Psoas muscle (tissue), 8 donors: ENCODE data around the gene HNRNPA1. TPM values are rescaled to one million over a fixed set of nuclear protein-coding genes. Genes with fewer than 3 reads are reported as not detected.
"Not testable (repeated sequence)": the region's sequence is repeated elsewhere in the genome, so short reads cannot be mapped to it uniquely, and the experiment has no call there.

Experiments
- ATAC-seq, 4 donors: fragments of 200-7000 bp; cut with Tn5 transposase; one replicate each; pipeline ENCODE4 v1.9.1; 2020; ENCODE audit warnings: moderate library complexity in 3 of 4, mild to moderate bottlenecking in 2 of 4
- DNase-seq, 2 donors: peaks; one replicate each; pipeline ENCODE4 v3.0.0-alpha.2; 2020
- H3K27ac ChIP-seq: fragments of 200-600 bp; one replicate; pipeline ENCODE4 v1.8.0; 2022
- H3K27me3 ChIP-seq, 3 donors: fragments of 200-600 bp in 1 of 3; one replicate each; pipeline versions ENCODE4 v1.6.1 to v1.8.0; 2013 to 2022; ENCODE audit warnings: low read length in 2 of 3, mild to moderate bottlenecking in 2 of 3, moderate library complexity in 1 of 3; ENCODE audit not compliant: insufficient read depth in 3 of 3
- H3K36me3 ChIP-seq, 2 donors: fragments of 200-600 bp in 1 of 2; one replicate each; pipeline versions ENCODE4 v1.6.1 to v1.8.0; 2013 to 2022; ENCODE audit warnings: low read depth in 1 of 2, mild to moderate bottlenecking in 1 of 2, moderate library complexity in 1 of 2; ENCODE audit not compliant: insufficient read depth in 1 of 2
- H3K4me1 ChIP-seq: fragments of 200-600 bp; one replicate; pipeline ENCODE4 v1.8.0; 2022
- H3K4me3 ChIP-seq: fragments of 200-600 bp; one replicate; pipeline ENCODE4 v1.8.0; 2022; ENCODE audit warnings: mild to moderate bottlenecking
- H3K9me3 ChIP-seq: fragments of 200-600 bp; one replicate; pipeline ENCODE4 v1.8.0; 2022
- CTCF ChIP-seq: fragments of 200-600 bp; IDR thresholded peaks from one replicate; pipeline ENCODE4 v1.8.0; 2022; ENCODE audit warnings: antibody characterized with exemption
- WGBS, 3 donors: extraction: QIAGEN DNeasy Blood & Tissue Kit; methylation state at CpG; one replicate each; pipeline versions ENCODE4 v1.1.6 to v1.1.7; 2013; 5-methylcytosine and 5-hydroxymethylcytosine counted together
- intact Hi-C, 2 donors: fragments of 100-400 bp; cut with DNase I; formaldehyde crosslinking; loops; one replicate each; pipeline versions ENCODE4 v1.11.0 to v1.14.2; 2022
- polyA plus RNA-seq, 3 donors: library from polyadenylated mRNA; stranded (reverse); fragments of 200-250 nt; gene quantifications; one replicate each; pipeline ENCODE4 v1.2.3, GENCODE V29; 2013
- total RNA-seq, 4 donors: library from RNA; stranded (reverse); fragmentation: NEBNext Ultra II Directional in 2 of 4; extraction: Animal tissue kit (Norgen Biotek cat#: 25700) in 2 of 4; gene quantifications; one replicate each; pipeline versions ENCODE4 v1.2.1 to v1.2.4, GENCODE V29; 2021 to 2023
- donor health status: healthy with polysubstance abuse.
- donor health status: DM: no; HTN: no; CAD: no; lungs with moderate emphysema.
- donor health status: Bipolar disorder and iron deficiency.
- donor health status: healthy.
- donor health status: DM: yes; HTN: yes; CAD: no.
- donor health status: DM: no; HTN: no; CAD: no.
- donor health status: DM: no; HTN: no; CAD: no.
- donor health status: DM: yes; HTN: yes; CAD: no.

The HNRNPA1 gene
- total and polyA plus RNA-seq, 7 donors = 282 to 826 (median 453) TPM

DNA sequence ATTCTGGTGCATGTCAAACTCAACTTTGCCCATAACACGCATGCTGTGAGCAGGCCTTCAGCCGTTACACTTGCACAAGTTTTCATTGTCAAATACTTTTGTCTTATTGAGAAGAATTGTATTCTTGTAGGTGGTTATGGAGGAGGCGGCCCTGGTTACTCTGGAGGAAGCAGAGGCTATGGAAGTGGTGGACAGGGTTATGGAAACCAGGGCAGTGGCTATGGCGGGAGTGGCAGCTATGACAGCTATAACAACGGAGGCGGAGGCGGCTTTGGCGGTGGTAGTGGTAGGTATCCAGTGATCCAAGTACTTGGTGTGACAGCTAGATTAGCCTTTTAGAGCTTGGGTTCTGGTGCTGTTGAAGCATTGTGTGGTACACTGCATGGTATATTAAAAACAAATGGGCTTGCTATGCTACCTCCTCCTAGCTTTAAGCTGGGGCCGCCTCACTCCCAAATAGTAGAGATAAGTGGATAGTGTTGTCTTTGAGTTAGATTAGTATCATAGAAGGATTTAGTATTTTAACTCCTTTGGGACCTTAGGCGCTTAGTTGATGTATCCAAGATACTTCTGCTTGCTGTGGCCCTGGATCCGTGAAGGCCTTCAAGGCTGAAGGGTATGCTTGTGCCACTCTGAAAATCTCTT lies 2.5 kb downstream of the HNRNPA1 start:
- DNase-seq = no peak
- intact Hi-C loops = no loop called here
- Histone ChIP-seq H3K36me3 (peaks cover 18 to 69% of the 10 kb centered on the region in 2 donors), H3K9me3 (no peaks in the 10 kb centered on the region), H3K27me3 (no peaks in the 10 kb centered on the region), H3K4me1 (peaks cover 67% of the 10 kb centered on the region), H3K4me3 (peak overlapping the region; percentile 98), H3K27ac (peak overlapping the region; percentile 41)
- ATAC-seq = no peak
- no peak for TF ChIP-seq CTCF
- 30 to 51% (median 39%) methylated on average over 11 of the region's 11 CpGs for WGBS, 3 donors

DNA sequence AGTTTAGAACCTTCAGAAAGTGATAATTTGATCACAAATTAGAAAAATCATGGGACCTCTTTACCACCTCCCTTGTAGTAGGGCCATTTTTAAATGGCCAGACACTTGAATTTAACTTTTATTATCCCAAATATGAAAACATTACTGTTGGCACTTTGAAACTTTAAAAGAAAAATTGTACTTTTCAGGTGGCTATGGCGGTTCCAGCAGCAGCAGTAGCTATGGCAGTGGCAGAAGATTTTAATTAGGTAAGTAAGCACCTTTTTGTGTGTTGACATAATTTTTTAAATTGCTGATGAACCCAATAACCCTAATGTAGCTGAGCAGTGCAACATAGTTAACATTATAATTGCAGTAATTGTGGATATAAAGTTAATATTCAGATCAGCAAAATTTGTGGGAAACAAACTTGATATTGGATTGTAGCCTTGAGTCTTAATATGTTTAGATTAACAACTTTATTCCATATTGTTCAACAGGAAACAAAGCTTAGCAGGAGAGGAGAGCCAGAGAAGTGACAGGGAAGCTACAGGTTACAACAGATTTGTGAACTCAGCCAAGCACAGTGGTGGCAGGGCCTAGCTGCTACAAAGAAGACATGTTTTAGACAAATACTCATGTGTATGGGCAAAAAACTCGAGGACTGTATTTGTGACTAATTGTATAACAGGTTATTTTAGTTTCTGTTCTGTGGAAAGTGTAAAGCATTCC lies 3.7 kb downstream of the HNRNPA1 start:
- H3K27me3 ChIP-seq, ATAC-seq, H3K9me3 ChIP-seq, DNase-seq, intact Hi-C loops: not testable (repeated sequence)
- 65 to 70% (median 70%) methylated on average over 1 of the region's 2 CpGs for WGBS, 3 donors
- Histone ChIP-seq H3K27ac (peak overlapping the region; percentile 41), H3K36me3 (peaks cover 18 to 70% of the 10 kb centered on the region in 2 donors), H3K4me3 (peak overlapping the region; percentile 98), H3K4me1 (peaks cover 67% of the 10 kb centered on the region)

- 52 to 61% (median 61%) methylated on average over 5 of the region's 5 CpGs for WGBS, 3 donors
- H3K4me3 ChIP-seq = peak overlapping the region; percentile 98
- ATAC-seq (no peak), DNase-seq (no peak)
- peak; percentile 29 for TF ChIP-seq CTCF
- no peaks in the 10 kb centered on the region for H3K27me3 ChIP-seq
- H3K36me3 ChIP-seq = peaks cover 18 to 70% of the 10 kb centered on the region in 2 donors
- peaks cover 67% of the 10 kb centered on the region for H3K4me1 ChIP-seq
- H3K9me3 ChIP-seq = no peaks in the 10 kb centered on the region
- peak overlapping the region; percentile 50 for H3K27ac ChIP-seq
- intact Hi-C loops = loop anchor here in 1 of 2 donors (5.0 kb wide), 1 partner anchor 42 kb away; the partner anchor contains the start of gene COPZ1
These were observed 4.9 kb downstream of the HNRNPA1 start for GRCh38 chr12:54285150-54286041.

DNA sequence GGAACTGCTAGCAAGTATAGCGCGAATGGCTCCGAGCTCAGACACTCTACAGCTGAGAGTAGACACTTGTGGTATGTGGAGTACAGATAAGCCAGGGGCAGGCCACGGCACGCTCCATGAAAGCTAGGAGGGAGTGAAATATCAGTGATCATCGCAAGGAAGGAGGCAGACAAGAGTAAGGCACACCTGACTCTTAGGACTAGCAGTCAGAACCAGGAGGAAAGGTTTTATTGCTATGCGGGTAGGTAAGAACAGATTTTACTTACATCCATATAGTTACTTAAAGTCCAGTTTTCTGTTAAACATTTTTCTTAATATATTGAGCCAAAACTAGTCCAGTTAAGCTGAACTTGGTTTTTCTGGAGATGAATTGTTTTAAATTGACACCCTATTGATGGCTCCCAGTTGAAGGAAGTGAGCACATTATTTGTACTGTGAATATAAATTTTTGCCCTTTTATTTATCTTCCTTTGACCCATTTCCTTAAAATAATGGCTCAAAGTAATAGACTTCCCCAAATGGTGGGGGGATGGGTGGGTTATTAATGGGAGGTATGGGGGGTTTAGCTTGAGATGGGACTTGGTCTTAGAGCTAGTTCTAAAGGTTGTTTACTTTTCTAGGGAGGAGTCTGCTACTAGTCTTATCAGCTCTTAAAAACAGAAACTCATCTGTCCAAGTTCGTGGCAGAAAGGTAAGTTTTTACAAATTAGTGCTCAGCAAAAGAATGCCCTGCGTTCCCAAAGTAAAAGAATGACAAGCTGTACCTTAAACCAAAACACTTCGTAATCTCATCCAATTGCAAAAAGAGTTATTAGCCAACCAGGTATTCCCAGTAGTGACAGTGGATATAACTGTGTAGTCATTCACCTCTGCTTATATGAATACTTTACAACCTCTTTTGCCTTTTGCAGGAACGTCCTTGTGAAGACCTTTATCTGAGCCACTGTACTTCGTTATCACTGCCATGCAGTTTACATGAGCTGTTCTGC lies 5.8 kb downstream of the HNRNPA1 start:
- peaks cover 67% of the 10 kb centered on the region for H3K4me1 ChIP-seq
- H3K27ac ChIP-seq = peak overlapping the region; percentile 53
- 39 to 62% (median 41%) methylated on average over 12 of the region's 12 CpGs for WGBS, 3 donors
- H3K36me3 ChIP-seq = peaks cover 18 to 69% of the 10 kb centered on the region in 2 donors
- peak overlapping the region; percentile 98 for H3K4me3 ChIP-seq
- peak in 2 of 4 donors; percentile 21 to 25 for ATAC-seq
- no peak for DNase-seq
- intact Hi-C loops = loop anchor here in 1 of 2 donors (5.0 kb wide), 1 partner anchor 41 kb away; the partner anchor contains the start of gene COPZ1
- no peaks in the 10 kb centered on the region for H3K27me3 ChIP-seq
- no peaks in the 10 kb centered on the region for H3K9me3 ChIP-seq
- TF ChIP-seq CTCF = no peak
